GM15510 (cell line): Measurements from ENCODE around the gene CACNB2.

Experiments used
- POLR2A ChIP-seq: IDR thresholded peaks from 3 replicates; pipeline ENCODE4 v1.6.1; 2011; ENCODE audit warnings: borderline replicate concordance; ENCODE audit not compliant: insufficient read length; ENCODE audit errors: extremely low read depth

The CACNB2 gene

DNA sequence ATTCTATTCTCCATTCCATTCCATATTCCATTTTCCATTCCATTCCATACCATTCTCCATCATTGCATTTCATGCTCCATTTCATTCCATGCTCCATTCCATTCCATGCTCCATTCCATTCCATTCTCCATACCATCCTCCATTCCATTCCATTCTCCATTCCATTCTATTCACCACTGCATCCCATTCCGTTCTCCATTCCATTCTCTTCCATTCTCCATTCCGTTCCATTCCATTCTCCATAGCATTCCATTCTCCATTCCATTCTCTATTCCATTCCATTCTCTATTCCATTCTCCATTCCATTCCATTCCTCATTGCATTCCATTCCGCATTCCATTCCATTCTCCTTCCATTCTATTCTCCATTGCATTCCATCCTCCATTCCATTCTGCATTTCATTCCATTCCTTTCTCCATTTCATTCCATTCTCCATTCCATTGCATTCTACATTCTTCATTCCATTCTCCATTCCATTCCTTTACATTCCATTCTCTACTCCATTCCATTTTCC is 427.2 kb downstream of the CACNB2 start:
- no peak for TF ChIP-seq POLR2A

DNA sequence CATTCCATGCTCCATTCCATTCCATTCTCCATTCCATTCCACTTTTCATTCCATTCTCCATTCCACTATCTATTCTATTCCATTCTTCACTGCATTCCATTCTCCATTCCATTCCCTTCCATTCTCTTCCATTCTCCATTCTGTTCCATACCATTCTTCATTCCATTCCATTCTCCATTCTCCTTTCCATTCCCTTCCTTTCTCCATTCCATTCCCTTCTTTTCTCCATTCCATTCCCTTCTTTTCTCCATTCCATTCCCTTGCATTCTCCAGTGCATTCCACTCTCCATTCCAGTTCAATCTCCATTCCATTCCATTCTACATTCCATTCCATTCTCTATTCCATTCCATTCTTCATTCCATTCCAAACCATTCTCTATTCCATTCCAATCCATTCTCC is 430.9 kb downstream of the CACNB2 start:
- no peak for TF ChIP-seq POLR2A

DNA sequence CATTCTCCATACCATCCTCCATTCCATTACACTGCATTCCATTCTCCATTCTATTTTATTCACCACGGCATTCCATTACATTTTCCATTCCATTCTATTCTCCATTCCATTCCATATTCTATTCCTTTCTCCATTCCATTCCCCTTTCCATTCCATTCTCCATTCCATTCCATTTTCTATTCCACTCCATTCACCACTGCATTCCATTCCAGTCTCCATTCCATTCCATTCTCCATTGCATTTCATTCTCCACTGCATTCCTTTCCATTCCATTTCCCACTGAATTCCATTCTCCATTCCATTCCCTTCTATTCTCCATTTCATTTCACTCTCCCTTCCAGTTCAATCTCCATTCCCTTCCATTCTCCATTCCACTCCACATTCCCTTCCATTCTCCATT is 431.6 kb downstream of the CACNB2 start:
- TF ChIP-seq POLR2A, result no peak

DNA sequence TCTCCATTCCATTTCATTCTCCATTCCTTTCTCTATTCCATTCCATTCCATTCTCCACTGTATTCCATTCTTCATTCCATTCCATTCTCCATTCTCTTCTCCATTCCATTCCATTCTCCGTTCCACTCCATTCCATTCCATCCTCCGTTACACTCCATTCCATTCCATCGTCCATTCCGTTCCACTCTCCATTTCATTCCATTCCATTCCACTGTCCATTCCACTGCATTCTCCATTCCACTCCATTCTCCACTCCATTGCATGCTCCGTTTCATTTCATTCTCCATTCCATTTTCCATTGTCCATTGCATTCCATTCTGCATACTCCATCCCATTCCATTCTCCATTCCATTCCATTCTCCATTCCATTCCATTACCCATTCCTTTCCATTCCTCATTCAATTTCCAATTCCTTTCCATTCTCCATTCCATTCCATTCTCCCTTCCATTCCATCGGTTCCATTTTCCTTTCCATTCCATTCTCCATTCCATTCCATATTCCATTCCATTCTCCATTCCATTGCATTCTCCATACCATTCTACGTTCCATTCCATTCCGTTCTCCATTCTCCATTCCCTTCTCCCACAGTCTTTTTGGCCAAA is 432.8 kb downstream of the CACNB2 start:
- no peak for TF ChIP-seq POLR2A

DNA sequence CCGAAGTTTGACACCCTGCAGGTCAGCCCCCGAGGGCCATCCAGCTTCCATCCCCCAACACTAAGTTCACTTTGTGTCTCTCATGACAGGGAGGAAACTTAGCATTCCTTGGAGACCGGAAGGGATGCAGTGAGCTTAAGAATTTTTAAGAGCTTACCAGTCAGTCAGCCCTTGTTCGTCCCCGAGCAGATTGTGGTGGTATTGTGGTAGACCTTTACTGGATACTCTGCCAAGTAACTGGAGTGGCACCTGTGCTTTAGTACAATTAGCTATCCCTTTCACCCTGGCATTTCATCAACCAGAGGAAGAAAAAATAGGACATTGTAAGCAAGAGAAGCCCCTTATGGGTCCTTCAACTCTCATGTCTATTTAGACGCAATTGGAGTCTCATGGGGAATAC is 436.4 kb downstream of the CACNB2 start:
- no peak for TF ChIP-seq POLR2A

DNA sequence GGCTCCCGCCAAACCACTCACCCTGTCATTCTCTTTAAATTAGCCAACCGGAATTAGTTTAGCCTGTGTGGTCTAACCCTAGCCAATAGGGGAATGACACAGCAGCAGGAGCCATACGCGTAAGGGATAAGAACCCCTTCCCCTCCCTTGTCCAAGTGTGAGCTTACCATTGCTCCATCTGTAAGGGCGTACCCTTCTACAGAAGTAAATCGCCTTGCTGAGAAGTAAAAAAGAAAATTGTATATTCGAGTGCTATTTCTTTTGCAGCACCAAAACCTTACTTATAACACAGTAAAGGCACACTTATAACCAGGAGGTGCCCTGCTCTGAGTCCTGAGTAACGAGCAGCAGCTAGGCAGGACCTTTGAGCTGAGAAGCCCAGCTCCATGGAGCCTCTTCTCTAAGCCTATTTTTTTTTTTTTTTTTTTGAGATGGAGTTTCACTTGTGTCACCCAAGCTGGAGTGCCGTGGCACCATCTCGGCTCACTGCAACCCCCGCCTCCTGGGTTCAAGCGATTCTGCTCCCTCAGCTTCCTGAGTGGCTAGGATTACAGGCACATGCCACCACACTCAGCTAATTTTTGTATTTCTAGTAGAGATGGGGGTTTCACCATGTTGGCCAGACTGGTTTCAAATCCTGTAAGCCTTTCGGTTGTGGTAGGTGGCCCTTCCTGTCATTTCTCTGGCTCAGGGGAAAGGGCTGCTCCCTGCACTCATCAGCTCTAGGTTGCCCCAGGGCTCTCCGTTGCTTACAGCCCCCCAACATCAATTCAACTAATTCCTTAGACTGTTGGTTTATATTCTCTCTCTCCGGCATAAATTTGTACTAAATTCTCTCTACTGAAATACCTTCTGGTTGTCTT is 437.8 kb downstream of the CACNB2 start:
- TF ChIP-seq POLR2A, result no peak

DNA sequence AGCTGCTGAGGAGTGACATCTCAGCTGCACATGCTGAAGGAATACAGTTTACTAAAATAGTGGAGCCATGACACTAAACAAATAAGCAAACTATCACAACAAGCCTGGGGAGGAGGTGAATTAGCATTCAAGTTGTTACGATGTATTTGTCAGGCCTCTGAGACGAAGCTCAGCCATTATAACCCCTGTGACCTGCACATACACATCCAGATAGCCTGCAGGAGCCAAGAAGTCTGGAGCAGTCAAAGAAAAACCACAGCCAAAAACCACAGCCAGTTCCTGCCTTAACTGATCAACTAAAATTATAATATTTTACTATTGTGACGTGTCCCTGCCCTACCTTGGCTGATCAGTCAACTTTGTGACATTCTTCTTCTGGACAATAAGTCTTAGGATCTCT is 442.6 kb downstream of the CACNB2 start:
- no peak for TF ChIP-seq POLR2A

DNA sequence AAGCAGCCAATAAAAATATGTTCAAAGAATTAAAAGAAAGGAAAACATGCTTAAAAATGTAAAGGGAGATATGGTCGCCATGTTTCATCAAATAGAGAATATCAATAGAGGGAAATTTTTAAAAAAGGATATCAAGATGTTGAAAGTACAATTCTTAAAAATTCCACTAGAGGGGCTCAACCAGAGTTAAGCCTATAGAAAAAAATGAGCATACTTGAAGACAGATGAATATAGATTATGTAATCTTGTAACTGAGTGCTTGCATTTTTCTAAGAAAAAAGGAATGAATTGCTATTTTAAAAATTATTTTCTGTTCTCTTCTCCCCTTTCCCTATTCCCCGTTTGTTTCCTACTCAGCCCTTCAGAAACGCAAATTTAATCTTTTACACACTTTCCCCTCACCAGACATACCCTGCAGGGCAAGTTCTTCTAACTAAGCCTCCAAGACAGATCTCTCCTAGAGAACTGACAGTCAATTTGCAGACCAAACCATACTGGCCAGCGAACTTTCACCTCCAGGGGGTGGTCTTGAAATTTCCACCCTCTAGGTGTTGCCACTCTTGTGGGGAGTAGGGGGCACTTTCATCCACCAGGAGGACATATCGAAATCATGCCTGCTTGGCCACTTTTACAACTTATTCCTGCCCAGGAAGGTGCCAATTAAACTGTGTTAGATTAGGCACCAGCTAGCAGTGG is 443.5 kb downstream of the CACNB2 start:
- no peak for TF ChIP-seq POLR2A
